Heart right ventricle (tissue), 16 donors: ENCODE results near the gene COX5A. TPM values are rescaled to one million over a fixed set of nuclear protein-coding genes. Genes with fewer than 3 reads are reported as not detected.

Source experiments
- ATAC-seq, 8 donors: fragments of 200-7000 bp; cut with Tn5 transposase; one replicate each; pipeline ENCODE4 v1.9.1; 2020; ENCODE audit warnings: mild to moderate bottlenecking in 8 of 8, moderate library complexity in 8 of 8, moderate number of reproducible peaks in 1 of 8
- DNase-seq, 2 donors: peaks; one replicate each; pipeline ENCODE4 v3.0.0-alpha.2; 2020
- H3K27ac ChIP-seq, 10 donors: fragments of 200-600 bp; sonication (generic) in 2 of 10; one replicate each; pipeline versions ENCODE4 v1.5.0 to v1.8.0; 2020 to 2022; ENCODE audit warnings: mild to moderate bottlenecking in 3 of 10
- H3K27me3 ChIP-seq, 7 donors: fragments of 200-600 bp; one replicate each; pipeline ENCODE4 v1.8.0; 2021 to 2022; ENCODE audit warnings: mild to moderate bottlenecking in 2 of 7
- H3K36me3 ChIP-seq, 9 donors: fragments of 200-600 bp; sonication (generic) in 1 of 9; one replicate each; pipeline versions ENCODE4 v1.5.0 to v1.8.0; 2020 to 2022; ENCODE audit warnings: mild to moderate bottlenecking in 2 of 9
- H3K4me1 ChIP-seq, 9 donors: fragments of 200-600 bp; sonication (generic) in 1 of 9; one replicate each; pipeline versions ENCODE4 v1.5.0 to v1.8.0; 2020 to 2022; ENCODE audit warnings: mild to moderate bottlenecking in 4 of 9
- H3K4me3 ChIP-seq, 10 donors: fragments of 200-600 bp; sonication (generic) in 2 of 10; one replicate each; pipeline versions ENCODE4 v1.5.0 to v1.8.0; 2020 to 2022; ENCODE audit warnings: mild to moderate bottlenecking in 7 of 10, moderate library complexity in 2 of 10
- H3K9me3 ChIP-seq, 11 donors: fragments of 200-600 bp in 10 of 11; sonication (generic) in 2 of 11; one replicate each; pipeline versions ENCODE4 v1.5.0 to v1.8.0; 2013 to 2022; ENCODE audit warnings: mild to moderate bottlenecking in 2 of 11, control low read depth in 1 of 11, moderate library complexity in 1 of 11
- WGBS, 2 donors: extraction: QIAGEN DNeasy Blood & Tissue Kit; methylation state at CpG; one replicate each; pipeline ENCODE4 v1.1.7; 2013; ENCODE audit warnings: inconsistent platforms in 1 of 2; 5-methylcytosine and 5-hydroxymethylcytosine counted together
- intact Hi-C, 10 donors: fragments of 100-400 bp; cut with DNase I; formaldehyde crosslinking; loops; one replicate each; pipeline versions ENCODE4 v1.11.1 to v1.14.2; 2022
- polyA plus RNA-seq, 2 donors: library from polyadenylated mRNA; stranded (reverse); fragments of 200-250 nt; gene quantifications; one replicate each; pipeline ENCODE4 v1.2.3, GENCODE V29; 2013
- total RNA-seq, 10 donors: library from RNA; stranded (reverse); fragmentation: NEBNext Ultra II Directional in 3 of 10; extraction: Animal tissue kit (Norgen Biotek cat#: 25700) in 3 of 10; gene quantifications; one replicate each; pipeline versions ENCODE4 v1.2.1 to v1.2.4, GENCODE V29; 2021 to 2023
- TF ChIP-seq, protein P1 (sequence below), 9 donors: fragments of 200-600 bp; sonication (generic) in 2 of 9; IDR thresholded peaks; one replicate each; pipeline versions ENCODE4 v1.5.0 to v1.8.0; 2021 to 2022; ENCODE audit warnings: antibody characterized with exemption in 9 of 9, mild to moderate bottlenecking in 5 of 9, moderate library complexity in 1 of 9
- donor health status: Arrhythmogenic right ventricular cardiomyopathy.
- donor health status: ischemic (EF 13 %, LVEDD 7.1; RV severe dilation, severe dysfunction).
- donor health status: healthy with polysubstance abuse.
- donor health status: DM: no; HTN: yes; CAD: no.
- donor health status: DM: no; HTN: no; CAD: no.
- donor health status: ischemic (EF 25% LVEDD 6.9; RV normal size, moderate dysfunction).
- donor health status: ischemic (EF 25% LVEDD 5.7; RV mildly dilated, moderate dysfunction).
- donor health status: healthy.
- donor health status: DM: yes; HTN: yes; CAD: no.
- donor health status: Ischemic cardiomyopathy.
- donor health status: ischemic (EF 35%, LVEDD 5.7; RV mildly dilated, moderate dysfunction).
- donor health status: nonischemic (EF 11% LVEDD 7.7; RV severe dilation, severe dysfunction).
- donor health status: DM: yes; HTN: yes; CAD: no.
- donor health status: PGD.
- donor health status: ischemic (EF 29% LVEDD 5.4; RV normal size, mild dysfunction).
- donor health status: nonischemic (EF 23%, LVEDD 6.1; RV moderate dilation, normal function).

Gene COX5A
- total and polyA plus RNA-seq, 12 donors, result 894 to 1,728 (median 1,286) TPM

- 30 to 41% methylated on average over 2 of the region's 2 CpGs for WGBS, 2 donors
- Histone ChIP-seq H3K36me3 (peaks cover 0 to 44% (median 12%) of the 10 kb centered on the region in 9 donors), H3K9me3 (no peaks in the 10 kb centered on the region), H3K27me3 (no peaks in the 10 kb centered on the region), H3K27ac (peak overlapping the region in 1 of 10 donors; percentile 29), H3K4me1 (peaks cover 6 to 62% (median 51%) of the 10 kb centered on the region in 9 donors), H3K4me3 (no peak overlapping the region)
- intact Hi-C loops, result no loop called here
- DNase-seq (no peak), ATAC-seq (no peak)
- TF ChIP-seq, protein P1, sequence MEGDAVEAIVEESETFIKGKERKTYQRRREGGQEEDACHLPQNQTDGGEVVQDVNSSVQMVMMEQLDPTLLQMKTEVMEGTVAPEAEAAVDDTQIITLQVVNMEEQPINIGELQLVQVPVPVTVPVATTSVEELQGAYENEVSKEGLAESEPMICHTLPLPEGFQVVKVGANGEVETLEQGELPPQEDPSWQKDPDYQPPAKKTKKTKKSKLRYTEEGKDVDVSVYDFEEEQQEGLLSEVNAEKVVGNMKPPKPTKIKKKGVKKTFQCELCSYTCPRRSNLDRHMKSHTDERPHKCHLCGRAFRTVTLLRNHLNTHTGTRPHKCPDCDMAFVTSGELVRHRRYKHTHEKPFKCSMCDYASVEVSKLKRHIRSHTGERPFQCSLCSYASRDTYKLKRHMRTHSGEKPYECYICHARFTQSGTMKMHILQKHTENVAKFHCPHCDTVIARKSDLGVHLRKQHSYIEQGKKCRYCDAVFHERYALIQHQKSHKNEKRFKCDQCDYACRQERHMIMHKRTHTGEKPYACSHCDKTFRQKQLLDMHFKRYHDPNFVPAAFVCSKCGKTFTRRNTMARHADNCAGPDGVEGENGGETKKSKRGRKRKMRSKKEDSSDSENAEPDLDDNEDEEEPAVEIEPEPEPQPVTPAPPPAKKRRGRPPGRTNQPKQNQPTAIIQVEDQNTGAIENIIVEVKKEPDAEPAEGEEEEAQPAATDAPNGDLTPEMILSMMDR (IDR thresholded peaks at IDR 0.05), result no peak
Observed at GRCh38 chr15:74933573-74933972, 4.3 kb downstream of the COX5A start.

DNA sequence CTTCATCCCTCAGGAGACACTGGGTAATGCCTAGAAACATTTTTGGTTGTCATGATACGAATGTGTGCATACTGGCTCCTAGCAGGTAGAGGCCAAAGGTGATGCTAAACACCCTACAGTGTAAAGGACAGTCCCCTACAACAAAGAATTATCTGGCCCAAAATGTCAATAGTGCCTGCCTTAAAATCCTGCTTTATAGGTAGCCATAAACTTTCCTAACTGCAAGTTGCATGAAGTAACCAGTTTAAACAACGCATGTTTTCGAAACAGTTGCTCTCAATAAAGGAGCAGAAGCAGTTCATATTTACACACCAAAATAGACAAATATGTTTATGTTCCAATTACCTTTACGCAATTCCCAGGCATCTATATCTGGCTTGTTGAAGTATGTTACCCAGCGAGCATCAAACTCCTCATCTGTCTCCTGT lies 9.1 kb downstream of the COX5A start:
- Histone ChIP-seq H3K27ac (peak overlapping the region in 2 of 10 donors; percentile 13 to 69), H3K4me3 (no peak overlapping the region), H3K27me3 (no peaks in the 10 kb centered on the region), H3K9me3 (no peaks in the 10 kb centered on the region), H3K4me1 (peaks cover 1 to 24% (median 15%) of the 10 kb centered on the region in 9 donors), H3K36me3 (peaks cover 0 to 86% (median 36%) of the 10 kb centered on the region in 9 donors)
- DNase-seq (no peak), ATAC-seq (no peak)
- WGBS, 2 donors, result 91 to 93% methylated on average over 5 of the region's 5 CpGs
- intact Hi-C loops, result no loop called here
- TF ChIP-seq, protein P1 (IDR thresholded peaks at IDR 0.05), result no peak

DNA sequence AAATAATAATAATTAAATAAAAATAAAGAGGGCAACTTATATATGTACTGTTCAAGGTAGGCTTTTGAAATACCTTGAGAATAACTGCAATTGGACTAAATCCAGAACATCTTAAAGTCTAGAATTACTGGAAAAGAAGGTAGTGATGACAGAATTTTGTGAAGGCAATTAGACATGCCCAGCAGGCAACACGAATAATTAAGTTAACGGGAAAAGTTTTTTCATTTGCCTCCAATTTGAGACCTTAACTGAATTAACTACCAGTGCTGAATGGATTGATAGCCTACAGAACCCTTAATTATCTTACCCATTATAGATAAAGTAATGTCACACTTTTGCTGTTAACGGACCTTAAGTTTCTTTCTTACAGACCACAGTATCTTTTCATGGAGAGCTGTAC lies 13.3 kb downstream of the COX5A start:
- TF ChIP-seq, protein P1 (IDR thresholded peaks at IDR 0.05), result no peak
- intact Hi-C loops, result no loop called here
- Histone ChIP-seq H3K9me3 (no peaks in the 10 kb centered on the region), H3K36me3 (peaks cover 0 to 100% (median 71%) of the 10 kb centered on the region in 9 donors), H3K27me3 (no peaks in the 10 kb centered on the region), H3K4me3 (no peak overlapping the region), H3K4me1 (peaks cover 0 to 7% (median 0%) of the 10 kb centered on the region in 9 donors), H3K27ac (no peak overlapping the region)
- WGBS, 2 donors, result 73 to 81% methylated on average over 3 of the region's 3 CpGs
- DNase-seq (no peak), ATAC-seq (no peak)

GRCh38 chr15:74920456-74920855 lies 17.4 kb downstream of the COX5A start:
- H3K4me1 ChIP-seq, result peaks cover 0 to 7% (median 0%) of the 10 kb centered on the region in 9 donors
- TF ChIP-seq, protein P1 (IDR thresholded peaks at IDR 0.05), result no peak

More at GRCh38 chr15:74920456-74920855, 17.4 kb downstream of the COX5A start:
- Histone ChIP-seq H3K9me3 (no peaks in the 10 kb centered on the region), H3K36me3 (peaks cover 0 to 100% (median 82%) of the 10 kb centered on the region in 9 donors), H3K27ac (no peak overlapping the region), H3K27me3 (no peaks in the 10 kb centered on the region), H3K4me3 (no peak overlapping the region)
- no peak for DNase-seq
- WGBS, 2 donors, result 82 to 93% methylated on average over 8 of the region's 8 CpGs
- intact Hi-C loops, result no loop called here
- ATAC-seq, result no peak
